Stimulated activated CD8-positive, alpha-beta memory T cell treated with anti-CD3 and anti-CD28 coated beads, Interleukin-7, amount 100 ng/mL, for 4 hours (primary cell): ENCODE measurements around the gene PDE4D.
"Not testable (repeated sequence)": the region's sequence is repeated elsewhere in the genome, so short reads cannot be mapped to it uniquely, and the experiment has no call there.

ENCODE experiments used
- DNase-seq, 2 donors: peaks; one replicate each; pipeline ENCODE4 v3.0.0-alpha.2; 2020; ENCODE audit warnings: low read depth in 2 of 2

Gene PDE4D

DNA sequence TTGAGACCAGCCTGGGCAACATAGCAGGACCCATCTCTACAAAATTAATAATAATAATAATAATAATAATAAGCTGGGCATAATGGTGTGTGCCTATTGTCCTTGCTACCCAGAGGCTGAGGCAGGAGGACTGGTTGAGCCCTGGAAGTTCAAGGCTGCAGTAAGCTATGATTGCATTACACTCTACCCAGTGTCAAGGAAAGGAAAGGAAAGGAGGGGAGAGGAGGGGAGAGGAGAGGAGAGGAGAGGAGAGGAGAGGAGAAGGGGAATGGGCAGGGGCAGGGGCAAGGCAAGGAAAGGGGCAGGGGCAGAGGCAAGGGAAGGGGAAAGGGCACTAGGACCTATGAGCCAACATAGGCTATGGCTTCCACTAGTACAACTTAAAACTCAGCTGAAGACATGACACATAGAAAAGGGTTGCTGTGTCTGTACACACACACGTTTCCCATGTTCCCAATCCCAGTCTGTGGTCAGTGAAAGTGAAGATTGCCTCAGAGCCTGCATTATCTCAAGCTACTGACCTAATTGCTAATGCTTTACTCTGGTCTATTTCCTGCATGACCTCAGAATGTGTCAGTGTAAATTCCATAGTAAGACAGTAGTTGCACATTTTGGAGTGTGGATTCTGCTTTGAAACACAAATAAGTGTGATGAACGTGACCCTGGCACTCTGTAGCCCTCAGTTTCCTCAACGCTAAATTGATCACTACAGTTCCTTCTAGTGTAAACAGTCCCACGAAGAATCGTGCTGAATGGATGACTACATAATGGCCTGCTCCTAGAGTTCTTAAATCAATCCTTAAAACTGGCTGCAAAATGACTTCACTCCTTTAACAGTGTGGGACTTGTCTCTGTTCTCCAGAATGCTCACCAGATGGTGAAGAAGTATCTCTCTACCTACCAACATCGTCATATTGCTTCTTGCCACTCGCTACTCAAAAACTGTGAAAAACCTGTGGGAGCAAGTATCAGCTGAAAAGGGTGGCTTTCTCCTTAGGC lies 813.6 kb downstream of the PDE4D start:
- no peak for DNase-seq

DNA sequence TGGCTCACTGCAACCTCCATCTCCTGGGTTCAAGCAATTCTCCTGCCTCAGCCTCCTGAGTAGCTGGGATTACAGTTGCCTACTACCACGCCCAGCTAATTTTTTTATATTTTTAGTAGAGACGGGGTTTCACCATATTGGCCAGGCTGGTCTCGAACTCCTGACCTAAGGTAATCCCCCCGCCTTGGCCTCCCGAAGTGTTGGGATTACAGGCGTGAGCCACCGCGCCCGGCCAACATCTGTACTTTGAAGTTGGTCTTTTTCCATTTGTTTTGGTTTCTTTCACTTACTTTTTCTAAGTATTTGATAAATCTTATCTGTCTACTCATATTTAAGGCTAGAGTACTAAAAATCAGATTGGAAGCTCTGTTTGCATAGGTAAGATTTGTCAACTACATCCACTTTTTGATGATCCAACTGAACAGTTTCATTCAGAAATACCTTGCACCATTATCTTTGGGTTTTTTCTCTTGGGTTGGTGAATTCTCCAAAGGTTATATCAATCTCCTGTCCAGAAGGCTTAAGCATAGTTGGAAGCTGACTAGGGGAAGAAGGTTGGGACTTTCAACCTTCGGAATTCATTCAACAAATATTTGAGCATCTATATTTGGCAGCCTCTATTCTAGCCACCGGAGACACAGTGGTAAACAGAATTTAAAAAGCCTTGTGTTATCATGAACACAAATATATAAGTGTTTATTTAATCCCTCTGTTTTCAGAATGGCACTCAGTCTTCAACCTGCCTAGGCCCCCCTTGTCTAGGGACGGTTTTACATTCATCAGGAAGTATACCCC lies 821.6 kb downstream of the PDE4D start:
- no peak for DNase-seq

DNA sequence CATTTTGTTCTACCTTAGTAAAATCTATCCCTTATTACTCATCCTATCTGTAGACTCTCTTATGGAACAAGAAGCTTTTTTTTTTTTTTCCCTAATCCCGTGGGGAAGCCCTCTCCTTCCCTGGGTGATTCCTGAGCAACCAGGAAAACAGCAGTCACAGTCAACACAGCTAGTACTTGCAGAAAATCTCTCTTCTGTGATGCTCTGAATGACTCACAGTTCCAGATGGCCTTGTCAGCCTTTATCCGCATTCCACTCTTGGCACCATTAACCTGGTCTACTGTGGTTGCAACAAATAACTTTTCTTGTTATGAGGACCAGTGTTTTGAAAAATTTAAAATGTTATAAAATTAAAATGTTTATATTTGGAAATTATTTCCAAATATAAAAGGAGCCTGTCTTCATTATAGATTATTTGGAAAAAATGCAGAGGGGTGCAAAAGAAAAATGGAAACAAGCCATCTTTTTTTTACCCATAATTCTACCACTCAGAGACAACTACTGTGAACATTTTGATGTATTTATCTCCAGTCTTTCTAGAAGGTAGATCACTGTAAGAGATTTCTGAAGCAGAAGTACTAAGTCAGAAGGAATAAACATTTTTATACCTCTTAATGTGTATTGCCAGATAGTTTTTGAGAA lies 824.0 kb downstream of the PDE4D start:
- DNase-seq, result no peak

DNA sequence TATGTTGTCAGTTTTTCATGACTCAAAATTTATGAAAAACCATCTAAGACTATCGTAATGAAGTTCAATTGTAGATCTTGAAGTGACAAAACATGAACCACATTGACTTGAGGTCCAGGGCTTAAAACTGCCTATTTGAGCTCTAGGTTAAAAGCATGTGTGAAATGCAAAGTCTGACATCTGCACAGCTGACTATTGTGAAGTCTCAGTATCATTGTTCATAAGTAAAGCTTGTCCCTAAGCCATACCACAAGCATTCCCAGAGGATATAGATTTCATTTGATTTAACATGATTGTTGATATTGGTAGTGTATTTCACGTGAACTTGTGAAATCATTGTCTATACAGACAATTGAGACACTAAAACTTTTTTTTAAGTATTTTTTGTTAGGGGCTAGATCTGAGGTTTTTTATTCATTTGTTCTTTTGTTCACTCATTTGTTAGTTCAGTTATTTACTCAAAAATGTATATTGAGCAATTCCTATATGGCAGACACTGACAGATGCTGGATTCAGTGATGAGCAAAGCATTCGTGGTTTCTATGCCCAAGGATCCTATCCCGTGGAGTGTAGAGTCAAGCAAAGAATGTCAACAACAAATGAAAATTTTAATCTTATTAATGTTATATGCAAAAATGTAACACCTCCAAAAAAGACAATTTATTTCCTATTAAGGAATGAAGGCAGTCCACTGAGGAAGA lies 825.4 kb downstream of the PDE4D start:
- no peak for DNase-seq

DNA sequence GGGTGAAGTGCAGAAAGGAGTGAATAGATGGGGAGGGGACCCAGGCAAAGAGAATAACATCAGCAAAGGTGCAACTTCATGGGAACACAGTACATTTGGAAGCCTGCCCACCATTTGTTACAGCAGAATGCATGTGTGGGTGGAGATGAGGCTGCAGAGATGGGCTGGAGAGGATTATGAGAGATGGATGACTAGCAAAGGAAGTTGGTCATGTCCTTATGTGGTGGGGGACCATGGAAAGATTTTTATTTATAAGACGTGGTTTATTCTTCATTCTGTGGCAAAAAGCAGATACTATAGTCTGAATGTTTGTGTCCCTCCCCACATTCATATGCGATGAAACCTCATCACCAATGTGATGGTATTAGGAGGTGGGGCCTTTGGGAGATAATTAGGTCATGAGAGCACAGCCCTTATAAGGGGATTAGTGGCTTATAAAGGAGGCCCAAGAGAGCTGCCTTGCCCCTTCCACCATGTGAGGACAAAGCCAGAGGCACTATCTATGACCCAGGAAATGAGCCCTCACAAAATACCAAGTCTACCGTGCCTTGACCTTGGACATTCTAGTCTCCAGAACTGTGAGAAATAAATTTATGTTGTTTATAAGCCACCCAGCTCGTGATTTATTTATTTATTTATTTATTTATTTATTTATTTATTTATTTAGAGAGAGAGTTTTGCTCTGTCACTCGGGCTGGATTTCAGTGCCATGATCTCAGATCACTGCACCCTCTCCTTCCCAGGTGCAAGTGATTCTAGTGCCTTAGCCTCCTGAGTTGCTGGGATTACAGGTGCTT lies 827.0 kb downstream of the PDE4D start:
- DNase-seq, result no peak

DNA sequence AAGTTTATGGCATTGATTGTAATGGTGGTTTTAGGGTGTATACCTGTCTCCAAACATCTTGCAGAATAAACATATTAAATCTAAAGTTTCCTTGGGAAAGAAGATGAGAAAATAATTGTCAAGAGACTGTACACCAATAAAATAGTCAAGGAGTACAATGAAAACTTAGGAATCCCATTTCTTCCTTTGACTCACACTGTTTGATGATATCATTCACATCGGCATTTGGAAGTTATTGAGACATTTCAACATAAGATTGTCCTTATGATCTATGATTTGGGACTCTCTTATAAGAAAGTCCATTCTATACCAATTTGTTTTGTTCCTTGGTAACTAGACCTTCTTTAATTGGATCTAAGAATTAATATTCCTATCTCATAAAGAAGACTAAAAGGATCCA lies 828.0 kb downstream of the PDE4D start:
- no peak for DNase-seq

DNA sequence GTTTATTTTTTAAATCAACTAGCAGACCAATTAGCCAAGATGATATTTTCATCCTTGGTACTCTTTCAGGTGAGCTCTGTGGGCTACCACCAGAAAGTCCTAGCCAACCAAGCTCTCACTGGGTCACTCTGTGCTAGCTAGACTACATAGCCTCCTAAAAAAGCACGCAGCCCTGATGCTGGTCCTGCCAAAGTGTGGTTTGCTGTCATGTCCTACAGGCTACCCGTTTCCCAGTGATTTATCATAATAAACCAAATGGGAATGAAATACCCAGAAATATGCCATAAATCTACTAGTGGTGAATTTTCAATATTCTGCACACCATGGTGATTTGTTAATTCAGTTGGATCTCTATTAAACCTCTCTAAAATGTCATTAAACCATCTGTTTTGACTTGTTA lies 829.2 kb downstream of the PDE4D start:
- no peak for DNase-seq

DNA sequence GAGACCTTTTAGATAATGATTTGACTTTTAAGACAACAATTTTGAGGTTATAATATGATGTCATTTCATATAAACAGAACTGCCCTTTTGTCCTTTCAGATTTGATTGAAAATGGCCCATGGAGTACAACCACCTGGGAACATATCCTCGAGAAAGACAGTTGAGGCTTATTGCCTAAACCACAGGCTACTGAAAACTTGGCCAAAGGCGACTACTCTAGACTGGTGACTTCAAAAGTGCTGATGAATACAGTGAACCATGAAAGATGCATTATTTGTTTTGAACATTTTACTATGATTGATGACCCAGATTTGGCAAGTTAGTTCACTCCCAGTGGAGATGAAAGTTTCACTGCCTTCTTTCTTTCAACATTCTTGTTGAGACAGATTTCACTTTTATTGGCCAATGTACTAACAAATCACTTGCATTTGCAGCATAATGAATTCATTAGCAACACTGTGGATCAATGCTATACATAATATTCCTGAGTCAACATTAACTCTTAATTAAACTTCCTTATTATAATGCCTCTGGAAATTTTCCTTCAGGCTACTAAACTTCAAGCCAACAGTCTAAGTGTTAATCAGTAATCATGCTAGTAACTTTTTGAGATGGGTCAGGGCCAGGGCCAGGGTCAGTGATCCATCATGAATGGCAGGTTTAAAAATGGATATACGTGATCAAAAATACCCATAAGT lies 830.4 kb downstream of the PDE4D start:
- DNase-seq, result no peak

DNA sequence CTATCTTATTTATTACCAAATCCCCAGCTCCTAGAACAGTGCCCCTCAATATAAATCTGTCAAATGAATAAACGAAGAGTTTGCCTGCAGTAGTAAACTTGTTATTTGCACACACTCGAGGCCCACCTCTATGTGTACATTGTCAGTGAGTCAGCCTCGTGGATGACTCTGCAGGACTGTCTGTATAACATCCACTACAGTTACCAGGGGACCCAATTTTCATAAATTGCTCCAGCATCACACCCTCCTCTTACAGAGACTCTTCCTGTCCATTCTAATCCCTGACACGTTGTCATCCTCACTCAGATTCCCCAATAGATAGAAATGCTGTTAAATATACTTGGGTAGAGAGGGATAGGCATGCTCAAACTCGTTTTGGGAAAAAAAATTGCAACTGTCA lies 832.1 kb downstream of the PDE4D start:
- no peak for DNase-seq

DNA sequence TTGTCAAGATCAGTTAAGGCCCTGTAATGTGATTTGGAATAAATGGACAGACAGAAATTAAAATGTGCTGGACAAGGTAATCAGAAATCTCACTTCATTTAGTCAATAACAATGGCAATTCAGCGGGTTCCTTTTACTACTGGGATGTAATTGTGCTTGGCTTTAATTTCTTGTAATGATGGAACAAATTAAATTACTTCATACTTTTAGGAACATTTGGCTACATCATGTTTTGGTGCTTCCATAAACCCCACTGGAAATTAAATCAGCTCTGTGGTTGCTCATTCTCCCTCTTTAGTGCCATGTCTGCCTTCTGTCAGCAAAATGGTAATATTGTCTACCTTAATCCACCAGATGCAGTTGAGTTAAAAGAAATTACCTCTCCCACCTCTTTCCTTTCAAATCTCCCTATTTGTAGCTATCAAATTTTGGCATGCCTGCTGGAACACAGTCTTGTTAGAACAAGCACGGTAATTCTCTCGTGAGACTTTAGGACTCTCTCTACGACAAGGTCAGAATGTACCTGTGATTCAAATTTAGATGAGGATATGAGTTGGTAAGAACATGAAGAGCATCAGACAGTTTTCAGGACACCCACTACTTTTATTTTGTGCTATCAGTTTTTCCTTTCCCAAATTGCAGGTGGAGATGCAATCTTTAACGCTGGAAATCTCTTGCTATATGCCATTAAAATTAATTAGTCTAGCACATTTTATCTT lies 834.4 kb downstream of the PDE4D start:
- no peak for DNase-seq

DNA sequence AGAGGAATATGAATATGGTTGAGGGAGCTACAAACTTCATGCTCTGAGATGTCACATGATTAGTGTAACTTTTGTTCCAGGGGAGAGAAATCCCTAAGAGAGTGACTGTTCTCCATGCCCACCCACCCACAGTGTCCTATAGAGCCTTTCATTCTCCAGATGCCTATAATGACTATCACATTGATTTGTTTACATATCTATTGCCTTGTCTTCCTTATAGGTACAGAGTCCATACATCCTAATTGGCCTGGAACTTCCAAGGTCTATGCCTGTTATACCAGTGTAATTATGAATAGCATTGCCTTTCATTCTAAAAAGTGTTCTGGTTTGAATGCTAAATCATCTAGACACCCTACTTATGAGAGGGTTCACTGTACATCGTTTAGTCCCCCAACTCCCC lies 835.3 kb downstream of the PDE4D start:
- no peak for DNase-seq

DNA sequence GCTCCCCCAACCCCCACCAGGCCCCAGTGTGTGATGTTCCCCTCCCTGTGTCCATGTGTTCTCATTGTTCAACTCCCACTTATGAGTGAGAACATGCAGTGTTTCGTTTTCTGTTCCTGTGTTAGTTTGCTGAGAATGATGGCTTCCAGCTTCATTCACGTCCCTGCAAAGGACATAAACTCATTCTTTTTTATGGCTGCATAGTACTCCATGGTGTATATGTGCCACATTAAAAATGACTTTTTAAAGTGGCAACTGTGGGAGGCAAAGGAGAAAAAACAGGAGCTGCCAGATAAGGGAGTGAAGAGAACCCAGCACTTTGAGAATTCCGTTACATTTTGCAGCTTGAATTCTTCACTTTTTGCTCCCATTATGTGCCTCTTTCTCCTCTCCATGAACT lies 836.9 kb downstream of the PDE4D start:
- DNase-seq, result not testable (repeated sequence)

DNA sequence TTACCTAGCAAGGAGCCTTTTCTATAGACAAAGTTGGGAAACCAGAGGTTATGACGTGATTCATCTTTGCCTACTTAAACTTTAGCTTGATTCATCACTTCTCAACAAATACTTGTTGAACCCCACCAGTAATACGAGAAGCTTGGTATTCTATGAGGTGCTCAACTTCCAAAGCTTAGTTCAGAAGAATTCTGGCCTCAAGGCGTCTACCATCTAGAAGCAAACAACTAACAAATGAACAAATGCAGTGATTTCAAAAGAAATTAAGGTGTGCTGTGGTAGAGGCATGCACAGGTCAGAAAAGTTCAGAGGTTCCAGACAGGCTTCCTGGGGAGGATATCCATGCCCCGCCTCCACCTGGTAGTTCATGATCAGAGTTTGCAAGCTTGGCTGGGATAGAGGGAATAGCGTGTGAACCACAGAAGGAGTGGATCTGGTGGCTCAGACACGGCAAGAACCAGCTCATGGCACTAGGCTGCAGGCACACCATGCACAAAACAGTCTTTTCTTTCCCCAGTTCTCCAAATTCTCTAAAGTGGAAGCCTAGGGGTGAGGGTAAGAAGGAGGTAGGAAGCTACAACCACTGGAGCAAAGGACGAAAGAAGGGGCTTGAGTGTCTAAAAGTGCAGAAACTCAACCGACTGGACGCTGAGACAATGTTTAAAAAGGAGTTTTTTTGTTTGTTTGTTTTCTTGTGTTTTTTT lies 837.6 kb downstream of the PDE4D start:
- DNase-seq, result no peak

DNA sequence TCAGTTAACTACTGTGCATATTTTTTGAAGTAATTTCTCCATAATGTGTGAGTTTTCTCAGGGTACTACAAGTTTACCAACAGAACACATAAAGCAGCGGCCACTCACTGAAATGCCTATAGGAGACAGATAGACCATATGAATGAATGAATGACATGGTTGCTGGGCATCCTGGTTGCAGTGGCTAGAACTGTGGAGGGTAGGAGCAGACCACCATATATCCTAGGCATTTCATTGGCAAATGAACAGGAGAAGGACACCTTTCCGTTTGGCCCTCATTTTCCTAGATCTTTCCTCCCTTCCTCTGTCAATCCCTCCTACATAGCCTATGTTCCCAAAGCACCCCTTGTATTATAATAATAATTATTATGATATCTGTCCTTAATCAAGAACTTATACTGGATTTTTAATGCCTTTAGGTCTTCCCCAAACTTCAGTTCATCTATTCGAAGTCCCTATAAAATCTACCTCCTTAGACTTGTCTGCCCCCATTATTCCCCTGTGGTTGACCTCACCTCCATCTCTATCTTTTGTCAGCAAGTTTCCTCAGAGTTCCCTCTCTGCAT lies 838.5 kb downstream of the PDE4D start:
- no peak for DNase-seq

DNA sequence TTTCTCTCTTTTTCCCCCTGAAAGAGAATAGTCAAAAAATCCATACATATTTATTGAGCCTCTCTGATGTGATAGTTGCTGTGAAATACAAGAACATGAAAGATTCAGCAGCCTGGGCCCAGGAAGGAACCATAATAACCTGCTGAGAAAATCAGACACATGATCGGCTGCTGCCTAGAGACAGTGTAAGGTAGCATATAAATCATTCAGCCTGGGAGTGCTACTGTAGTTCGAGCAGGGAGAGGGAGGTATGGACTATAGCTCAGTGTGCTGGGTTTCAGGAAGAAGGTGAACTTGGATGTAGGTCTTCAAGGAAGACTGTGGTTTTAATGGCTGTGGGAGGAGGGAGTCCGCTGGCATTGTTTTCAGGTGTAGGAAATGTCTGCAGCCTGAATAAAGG lies 841.6 kb downstream of the PDE4D start:
- no peak for DNase-seq

DNA sequence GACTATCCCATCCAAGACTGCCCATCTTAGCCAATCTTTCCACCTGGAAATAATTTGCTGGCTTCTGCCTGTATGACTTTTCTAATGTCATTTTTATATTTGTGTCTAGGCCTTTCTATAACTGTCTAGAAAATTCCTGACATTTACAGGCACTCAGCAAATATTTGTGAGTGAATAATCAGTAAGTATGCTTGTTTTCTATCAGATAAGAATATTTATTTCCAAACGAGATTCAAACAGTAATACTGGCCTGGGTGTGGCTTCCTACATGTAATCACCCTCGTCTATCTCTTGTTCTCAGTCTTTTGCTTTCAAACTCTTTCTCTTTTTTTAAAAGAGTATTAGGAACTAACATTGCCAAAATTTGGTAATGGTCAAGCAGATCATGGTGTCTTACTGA lies 844.4 kb downstream of the PDE4D start:
- DNase-seq, result no peak

DNA sequence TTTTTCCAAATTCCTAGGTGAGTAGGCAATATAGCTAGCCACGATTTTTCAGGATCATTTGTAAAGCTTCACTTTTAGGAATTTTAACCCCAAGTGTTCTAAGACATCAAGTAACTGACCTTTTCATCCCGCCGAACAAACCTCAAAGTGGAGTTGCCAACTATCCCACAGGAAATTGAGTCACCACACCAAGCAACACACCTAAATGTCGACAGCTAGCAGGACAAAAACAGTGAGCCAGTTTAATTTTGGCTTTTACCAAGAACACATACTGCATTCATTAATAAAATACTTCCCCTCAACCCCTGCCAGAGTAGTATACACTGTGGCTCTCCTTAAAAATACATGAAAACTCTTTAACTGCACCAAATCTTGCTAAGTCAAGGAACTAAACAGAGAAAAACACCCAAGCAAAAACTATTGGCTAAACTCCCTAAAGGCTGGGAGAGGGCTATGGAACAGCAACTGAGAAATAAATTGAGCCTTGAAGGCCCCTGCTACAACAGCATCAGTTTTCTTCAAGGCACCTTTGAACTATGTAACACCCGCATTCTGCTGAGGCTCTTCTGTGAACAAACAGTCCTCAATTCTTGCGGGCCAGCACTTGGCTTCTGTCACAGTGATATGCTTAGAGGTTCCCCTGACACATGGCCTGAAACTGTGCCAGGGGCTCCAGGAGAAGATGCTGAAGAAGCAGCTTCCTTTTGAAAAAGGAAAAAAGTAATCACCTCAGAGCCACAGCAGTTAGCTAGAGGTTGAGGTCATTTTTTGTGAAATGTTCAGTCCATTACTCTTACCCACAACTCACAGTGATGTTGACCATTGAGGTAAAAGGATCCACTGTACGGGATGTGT lies 851.1 kb downstream of the PDE4D start:
- DNase-seq, result no peak

DNA sequence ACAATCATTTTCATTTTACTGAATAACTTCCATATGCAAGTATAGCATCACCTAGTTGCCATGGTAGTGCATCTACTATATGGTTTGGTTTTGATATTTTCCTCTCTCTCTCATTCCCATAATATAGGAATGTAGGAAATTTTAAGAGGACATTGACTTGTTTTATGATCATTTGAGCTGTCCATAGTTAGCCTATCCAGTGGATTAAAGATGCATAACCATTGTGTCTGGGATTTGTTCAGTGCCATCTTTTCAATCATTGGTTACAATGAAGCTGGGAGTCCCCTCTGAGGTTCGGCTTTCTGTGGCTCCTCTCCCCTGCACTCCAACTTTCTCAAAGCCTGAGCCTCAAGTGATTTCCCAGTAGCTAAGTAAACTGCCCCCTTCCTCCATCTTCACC lies 852.2 kb downstream of the PDE4D start:
- no peak for DNase-seq
